ENCODE data around the gene PPP1CA.

Gene PPP1CA

DNA sequence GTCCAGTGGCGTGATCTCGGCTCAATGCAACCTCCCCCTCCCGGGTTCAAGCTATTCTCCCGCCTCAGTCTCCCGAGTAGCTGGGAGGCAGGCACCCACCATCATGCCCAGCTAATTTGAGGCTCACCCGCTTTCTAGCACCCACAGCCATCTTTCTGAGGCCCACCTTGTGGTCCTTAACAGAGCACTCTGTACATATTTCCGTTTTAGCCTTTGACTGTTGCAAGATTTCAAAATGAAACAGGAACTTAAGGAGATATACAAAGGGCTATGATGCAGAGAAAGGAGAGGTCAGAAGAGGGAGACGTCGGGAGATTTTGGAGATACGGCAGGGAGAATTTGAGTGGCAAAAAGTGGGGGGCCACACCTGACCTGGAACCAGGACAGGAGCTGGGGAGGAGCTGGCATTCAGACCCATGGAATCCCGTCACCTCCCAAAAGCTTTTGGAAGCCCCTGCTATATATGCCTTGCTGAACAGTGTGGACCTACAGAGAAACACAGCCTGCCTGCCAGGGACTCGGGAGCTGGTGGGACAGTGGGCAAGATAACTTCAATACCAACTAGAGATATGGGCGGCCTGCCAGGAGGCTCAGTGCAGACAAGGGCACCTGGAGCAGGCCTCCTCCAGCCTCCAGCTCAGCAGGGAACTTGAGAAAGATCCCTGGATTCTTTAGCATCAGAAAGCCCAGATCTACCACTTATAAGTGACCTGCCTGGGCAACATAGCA is 20.2 kb downstream of the PPP1CA start:
- DNase-seq: no peak

DNA sequence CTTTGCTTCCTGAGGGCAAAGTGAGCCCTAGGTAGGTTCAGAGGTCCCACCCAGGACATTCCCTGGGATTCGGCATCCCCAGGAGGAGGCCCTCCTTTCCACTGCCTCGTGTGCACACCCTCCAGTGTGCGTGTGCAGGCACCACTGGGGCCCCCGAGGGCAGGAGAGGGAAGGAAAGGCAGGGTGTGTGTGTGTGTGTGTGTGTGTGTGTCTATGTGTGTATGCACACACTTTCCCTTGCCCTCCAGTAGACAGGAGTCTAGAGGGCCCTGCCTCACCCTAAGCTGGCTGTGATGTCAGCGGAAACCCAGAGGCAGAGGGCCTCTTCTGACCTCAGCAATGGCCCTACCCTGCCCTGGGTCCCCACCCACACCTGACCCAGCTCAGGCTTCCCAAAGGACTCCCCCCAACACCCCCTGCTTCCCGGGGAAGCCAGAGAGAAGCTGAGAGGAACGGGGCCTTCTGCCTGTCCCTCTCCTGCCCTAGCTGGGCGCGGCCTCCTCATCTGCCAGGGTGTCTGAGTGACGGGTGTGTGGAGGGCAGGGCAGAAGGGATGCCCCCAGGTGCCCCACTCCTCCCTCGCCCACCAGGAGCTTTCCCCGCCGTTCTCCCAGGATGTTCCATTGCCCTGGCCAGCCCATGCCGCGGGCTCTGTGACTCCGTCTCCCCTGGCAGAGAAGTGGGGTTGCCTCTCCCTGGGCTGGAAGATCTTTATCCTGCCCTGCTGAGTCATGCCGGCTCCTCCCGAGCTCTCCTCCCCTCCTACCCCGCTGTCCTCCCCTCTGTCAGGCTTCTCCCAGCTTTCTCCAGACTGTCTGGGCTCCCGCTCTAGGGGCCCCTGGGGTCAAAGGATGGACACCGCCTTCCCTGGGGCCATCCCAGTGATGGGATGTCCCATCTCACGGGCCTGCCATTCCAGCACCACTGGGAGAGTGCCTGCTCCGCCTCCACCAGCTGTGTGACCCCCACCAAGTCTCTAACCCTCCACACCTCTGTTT is 22.3 kb downstream of the PPP1CA start:
- no peak for DNase-seq

DNA sequence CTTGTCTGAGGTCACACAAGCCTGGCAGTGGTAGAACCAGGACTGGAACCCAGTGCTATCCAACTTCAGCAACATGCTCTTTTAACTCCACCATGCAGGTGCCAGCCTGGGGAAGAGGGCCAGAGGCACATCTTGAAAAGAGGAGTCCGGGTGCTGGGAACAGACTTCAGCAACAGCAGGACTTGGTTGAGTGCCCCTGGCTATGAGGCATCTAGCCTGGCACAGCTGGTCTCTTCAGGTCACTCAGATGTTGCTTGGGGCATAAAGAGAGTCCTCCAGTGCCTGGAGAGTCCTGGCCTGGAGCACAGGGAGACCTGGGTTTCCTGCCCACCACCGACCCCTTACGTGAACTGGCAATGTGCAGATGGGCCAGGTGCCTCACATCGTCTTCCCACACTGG is 23.1 kb downstream of the PPP1CA start:
- DNase-seq: no peak

DNA sequence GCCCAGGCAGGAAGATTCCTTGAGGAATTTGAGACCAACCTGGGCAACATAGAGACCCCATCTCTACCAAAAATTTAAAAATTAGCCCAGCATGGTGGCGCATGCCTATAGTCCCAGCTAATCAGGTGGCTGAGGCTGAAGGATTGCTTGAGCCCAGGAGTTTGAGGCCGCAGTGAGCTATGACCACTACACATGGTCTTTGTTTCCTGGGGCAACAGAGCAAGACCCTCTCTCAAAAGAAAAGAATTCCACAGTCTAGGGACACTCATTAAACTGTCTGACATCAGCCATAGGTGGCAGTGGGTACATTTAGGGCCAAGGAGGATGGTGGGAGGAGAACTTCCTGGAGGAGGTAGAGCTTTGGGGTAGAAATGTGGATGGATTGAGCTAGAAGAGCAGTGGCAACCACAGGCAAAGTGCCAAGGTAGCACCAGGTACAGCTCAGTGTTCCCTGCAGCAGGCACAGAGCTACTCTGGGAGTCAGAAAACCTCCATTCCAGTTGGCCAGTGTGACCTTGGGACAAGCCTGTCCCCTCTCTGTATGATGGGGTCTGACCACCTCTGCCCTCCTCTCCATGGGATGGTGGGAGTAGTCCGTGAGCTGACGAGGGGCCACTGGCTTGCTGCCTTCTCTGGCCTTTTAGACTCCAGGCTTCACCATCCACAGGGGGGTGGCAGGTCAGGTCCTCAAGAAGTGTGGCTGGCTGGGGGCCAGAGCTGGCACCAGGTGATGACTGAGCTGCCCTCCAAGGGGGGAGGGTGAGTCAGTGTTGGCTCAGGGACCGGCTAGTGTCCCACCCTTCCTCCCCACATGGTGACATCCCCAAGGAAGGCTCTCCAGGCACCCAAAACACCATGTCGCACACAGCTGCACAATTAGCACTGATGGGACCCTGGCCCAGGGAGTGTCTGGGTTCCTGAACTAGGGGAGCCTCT is 24.5 kb downstream of the PPP1CA start:
- DNase-seq: no peak

DNA sequence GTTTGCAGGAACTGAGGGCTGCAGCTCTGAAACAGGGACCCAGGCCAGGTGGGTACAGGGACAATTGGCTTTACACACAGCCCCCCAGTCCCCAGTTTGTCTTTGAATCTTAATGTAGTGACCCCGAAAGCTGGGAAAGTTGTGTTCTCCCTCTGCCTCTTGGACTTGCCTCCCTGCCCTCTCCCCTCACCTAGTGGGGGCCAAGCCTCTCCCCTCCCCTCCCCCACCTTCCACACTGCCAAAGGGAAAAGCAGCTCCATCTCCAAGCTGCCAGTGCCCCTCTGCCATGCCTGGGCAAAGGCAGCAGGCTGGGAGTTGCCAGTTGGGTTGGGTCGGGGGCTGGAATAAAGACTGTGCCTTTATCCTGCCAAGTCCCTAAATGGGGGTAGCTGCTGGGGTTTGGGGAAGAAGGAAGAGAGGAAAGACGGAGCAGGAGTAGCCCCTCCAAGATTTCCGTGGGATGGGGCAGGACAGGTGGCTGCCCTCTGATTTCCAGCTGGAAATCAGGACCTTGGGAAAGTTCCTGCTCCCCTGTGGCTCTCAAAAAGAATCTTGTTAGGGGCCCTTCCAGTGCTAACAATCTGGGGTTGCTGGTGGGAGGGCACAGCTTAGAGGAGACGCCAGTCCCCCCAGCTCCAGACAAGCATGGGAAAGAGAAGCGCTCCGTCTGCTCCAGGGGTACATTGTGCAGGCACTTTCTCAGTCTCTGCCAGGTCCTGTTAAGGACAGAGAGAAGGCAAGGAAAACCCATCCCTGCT is 25.4 kb downstream of the PPP1CA start:
- no peak for DNase-seq

DNA sequence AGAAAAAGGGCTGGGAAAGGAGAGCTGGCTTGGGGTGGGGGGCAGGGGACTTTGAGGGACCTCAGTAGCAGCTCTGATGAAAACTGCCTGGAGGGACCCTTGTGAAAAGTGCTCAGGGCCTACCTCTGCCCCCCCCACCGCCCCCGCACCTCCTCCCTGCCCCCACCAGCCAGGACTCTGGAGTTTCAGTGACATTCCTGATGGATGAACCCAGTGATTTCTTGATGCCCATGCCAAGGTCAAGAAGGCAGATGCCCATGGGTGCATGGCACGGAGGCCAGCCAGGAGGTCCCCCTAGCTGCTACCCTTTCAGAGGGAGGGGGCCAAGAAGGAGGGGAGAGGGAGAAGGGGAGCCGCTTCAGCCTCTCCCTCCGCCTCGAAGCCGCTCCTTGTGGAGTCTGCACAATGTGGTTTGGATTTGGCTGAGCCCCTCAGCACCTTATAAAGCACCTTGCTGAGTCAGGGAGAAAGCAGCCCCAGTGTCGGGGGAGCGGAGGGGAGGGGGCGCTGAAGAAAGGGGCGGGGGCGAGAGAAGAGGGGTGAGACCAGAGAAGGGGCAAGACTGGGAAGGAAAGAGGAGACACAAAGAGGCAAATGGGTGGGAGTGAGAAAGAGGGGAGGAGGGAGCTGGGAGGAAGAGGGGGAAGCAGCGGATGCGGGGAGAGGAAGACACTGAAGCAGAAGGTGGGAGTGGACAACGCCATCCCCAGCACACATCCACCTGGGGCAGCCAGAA is 26.2 kb downstream of the PPP1CA start:
- no peak for DNase-seq

DNA sequence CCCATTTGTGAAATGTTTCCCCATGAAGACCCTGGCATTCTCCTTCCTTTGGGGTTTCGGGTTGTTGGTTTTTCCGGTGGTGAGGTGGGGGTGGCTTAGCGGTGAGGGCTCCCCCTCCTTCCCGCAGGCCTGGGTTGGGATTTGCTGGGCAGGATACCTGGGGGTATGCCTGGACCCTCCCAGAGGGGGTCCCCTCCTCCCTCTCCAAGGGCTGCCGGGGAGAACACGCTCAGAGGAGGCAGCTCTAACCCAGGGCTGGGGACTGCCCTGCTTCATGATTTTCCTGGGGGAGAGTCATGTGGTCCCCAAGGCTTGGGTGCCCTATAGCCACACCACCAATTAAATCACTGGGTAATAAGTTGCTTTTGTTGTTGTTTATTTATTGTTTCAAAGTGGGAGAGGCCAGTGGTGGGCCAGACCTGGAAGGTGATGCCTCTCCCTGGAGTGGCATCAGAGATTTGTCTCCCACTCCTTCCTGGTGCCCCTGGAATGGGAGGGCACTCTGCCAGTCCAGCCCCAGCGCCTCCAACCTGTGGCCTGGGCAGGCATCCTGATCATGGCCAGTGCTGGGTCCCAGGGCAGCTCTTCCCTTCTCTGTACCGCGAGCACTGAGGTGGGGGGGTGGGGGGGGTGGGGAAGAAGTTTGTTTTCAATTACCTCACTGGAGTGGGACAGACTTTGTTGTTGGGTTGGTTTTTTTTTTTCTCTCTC is 26.9 kb downstream of the PPP1CA start:
- DNase-seq: peak in 1 of 2 experiments; percentile 23

DNA sequence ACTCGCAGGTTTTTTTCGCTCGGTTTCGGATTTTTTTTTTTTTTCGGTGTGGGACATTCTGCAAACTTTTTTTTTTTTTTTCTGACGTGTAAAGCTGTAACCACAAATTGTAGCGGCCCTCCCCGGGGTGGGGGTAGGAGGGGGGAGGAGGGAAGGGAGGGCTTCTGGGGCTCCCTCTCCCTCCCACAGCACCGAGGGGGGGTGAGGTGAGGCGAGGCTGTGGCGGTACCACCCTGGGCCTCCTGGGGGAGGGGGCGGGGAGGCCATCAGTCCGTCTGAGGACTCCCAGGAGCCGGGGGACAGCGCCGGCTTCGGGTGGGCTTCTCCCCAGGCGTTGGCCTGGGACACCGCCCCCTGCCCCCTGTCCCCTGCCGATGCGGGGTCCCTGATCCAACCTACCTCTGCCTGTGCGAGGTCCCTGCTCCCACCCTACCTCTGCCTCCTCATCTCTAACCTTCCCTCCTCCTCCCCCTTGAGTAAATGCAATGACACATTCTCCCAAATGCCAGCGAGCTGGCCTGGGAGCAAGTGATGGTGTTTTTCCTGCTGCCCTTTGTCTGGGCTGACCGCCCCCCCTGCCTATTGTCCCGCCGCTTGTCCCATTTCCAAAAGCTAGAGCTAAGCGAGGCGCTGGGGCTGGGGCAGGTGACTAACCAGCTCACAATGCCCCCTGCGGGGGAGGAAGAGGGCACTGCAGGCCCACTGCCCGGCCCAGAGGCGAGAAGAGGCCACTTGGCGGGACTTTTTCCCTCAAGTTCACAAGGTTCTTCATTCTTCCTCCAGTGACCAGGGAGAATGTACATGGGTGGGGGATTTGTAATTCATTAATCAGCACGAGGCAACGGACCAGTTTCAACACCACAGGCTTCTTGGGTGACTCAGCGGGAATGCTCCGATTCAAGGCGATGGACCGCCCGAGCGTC is 27.7 kb downstream of the PPP1CA start:
- DNase-seq: peak; percentile 59 to 63

DNA sequence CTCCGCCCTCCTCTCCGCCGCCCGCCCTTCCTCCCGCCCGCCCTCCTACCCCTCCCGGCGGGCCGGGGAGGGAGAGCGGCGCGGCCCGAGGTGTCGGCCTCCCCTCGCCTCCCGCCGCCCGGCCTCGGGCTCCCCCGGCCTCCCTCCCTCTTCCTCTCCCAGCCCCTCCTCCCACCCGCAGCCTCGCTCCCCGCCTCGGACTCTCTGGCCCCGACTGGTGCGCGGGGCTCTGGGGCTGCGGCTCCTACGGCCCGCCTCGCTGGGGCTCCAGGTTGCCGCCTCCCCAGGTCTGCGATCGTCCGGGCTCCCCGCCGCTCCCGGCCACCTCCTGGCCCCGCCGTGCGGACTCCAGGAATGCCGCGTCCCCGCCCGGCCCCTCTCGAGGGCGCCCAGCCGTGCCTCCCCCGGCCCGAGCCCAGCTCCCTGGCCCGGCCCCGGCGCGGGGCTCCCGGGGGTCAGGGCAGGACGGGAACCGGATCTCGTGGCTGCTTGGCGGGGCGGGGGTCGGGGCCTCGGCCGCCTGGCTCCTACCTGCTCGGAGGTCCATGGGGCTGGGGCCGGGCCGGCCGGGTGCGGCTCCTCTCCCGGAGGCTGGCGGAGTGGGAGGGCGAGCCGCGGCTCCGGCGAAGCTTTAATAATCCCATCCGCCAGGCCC is 28.5 kb downstream of the PPP1CA start, which contains the start of gene CLCF1:
Gene CLCF1, minus strand, starts transcription at position 606 of the 655 bp plus-strand sequence. Its CDS starts 59 bp downstream, at position 547.
- DNase-seq: peak; percentile 38 to 50

DNA sequence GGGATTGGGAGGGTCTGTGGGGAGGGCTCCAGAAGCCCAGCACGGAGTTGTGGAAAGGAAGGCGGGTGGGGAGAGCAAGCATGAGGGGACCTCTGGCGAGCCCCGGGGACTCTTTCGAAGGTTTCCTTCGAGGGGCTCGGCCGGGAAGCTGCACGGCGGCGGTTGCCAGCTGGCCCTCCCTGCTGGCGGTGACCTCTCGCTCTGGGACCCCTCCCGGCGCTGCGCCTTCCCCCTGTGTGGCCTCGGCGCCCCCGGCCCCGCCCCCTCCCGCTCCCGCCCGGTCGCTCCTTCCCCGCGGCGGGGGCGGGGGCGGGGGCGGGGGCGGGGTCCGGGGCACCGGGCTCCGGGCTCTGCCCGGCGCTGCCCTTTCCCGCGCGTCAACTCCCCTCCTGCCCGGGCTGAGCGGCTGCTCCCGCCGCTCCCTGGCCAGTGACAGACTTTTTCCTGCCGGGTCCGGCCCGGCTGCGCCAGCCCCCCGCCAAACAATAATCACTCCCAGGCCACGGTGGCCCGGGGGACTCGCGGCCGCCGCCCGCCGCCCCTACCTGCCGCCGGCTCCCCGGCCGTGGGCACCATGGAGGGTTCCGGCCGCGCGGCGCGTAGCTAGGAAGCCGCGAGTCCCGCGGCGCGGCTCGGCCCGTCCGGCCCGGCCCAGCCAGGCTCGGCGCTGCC is 29.2 kb downstream of the PPP1CA start:
- no peak for DNase-seq

DNA sequence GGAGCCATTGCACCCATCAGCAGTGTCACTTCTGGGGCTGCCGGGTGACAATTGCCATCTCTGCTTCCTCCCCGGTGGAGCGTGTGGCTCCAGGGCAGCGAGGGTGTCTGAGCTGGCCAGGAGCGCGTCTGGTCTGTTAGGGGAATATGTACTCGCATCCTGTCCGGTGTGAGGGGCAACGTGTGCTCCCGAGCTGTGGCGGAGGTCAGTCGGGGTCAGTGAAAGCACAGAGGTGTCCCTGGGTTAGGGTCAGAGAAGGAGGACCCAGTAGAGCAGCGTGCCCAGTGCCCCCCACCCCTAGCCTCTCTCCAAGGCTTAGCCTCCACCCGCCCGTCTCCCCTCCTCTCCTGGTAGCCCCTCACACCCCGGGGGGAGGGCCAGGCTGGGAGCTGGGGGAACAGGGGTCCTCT is 29.7 kb downstream of the PPP1CA start:
- DNase-seq: peak in 1 of 2 experiments; percentile 22

DNA sequence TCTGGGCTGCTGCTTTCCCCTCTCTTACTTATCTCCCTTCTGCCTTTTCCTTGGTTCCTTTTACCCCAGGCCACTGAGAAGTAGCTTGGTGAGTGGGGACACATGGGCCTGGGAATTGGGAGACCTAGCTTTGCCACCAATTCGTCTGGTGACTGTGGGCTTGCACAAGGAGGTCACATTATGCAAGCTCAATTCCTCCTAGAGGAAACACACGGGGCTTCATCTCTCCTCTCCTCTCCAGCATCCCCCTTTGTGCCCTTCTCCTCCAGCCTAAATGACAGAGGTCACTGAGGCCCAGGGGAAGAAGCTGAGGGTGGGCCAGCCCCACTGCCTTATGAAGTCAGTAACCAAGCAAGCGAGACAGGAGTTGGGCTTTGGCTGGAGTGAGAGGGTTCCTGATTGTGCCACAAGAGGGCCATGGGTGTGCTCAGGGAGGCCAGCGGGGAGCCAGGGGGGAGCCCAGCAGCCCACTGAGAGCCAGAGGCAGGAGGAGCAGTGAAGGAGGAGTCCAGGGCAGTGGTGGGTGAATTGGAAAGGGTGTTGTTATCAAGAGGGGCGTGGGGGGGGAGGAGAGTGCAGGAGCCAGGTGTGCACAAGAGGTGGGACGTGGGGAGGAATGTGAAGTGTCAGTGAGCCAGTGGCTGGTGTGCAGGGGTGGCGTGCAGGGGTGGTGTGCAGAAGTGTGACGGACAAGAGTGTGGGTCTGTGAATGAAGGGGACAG is 30.3 kb downstream of the PPP1CA start:
- DNase-seq: peak in 1 of 2 experiments; percentile 55

DNA sequence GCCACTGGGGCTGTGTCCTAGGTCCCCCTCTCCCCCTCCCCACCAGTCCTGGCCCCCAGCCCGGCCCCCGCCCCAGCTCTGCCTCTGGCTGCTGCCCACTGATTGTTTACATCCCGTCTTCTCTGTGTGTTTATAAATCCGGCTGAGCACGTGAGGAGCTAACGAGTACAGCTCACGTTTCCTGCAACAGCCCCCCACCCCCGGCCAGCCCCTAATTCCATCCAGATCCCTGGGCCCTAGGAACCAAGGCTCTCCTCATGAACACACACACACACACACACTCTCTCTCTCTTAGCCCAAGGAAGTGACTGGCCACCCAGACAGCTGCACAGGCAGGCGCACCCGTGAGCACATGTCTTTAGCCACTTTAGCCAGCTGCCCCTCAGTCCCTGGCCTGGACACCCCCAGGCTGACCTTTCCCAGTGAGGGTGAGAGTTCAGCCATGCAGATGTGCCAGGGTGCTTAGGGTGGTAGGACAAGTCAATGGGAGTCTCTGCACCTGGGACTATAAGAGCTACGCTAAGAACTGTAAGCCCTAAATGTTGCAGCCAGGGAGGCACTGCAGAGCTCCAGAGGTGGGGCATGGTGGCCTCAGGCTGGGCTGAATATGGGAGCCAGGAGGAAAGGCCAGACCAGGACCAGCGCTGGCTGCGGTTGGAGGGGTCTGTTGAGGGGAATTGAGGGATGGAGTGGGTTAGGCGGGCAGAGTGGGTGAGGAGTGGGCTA is 31.1 kb downstream of the PPP1CA start:
- DNase-seq: no peak

DNA sequence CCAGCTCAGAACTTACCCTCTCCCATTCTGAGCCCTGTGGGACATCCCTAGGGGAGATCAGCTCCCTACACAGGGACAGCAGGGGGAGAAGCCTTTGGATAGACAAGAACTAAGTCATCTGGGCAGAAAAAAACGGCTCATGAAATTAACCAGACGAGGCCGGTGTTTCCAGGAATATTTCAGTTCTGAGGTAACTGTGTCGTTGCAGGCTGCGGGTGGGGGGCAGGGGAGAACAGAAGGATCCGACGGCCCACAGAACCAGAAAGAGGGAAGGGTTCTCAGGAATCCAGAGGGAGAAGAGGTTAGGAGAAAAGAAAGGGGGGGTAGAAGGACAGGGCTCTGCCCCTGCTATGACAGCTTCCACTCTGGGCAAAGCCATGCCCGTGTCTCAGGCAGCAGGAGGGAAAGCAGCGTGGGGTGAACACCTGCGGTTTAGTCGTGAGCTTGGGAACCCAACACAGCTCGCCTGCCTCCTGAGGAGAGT is 31.8 kb downstream of the PPP1CA start:
- peak in 1 of 2 experiments; percentile 24 for DNase-seq

DNA sequence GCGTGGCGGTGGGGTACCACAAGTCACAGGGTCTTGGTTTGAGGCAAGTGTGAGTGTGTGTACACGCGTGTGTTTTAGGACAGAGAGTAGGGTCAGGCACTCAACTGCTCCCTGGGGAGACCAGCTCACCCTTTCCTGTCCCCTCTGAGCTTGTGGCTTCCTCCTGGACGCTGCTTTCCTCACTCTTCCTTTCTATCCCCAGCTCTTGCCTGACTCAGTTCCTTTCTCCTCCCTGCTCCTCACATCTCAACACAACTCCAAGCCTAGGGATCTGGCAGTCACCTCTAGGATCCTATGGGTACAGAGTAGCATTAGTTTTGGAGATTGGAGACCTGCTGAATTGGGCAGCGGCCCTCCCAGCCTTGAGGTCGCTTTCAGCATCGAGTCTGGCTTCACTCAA is 32.4 kb downstream of the PPP1CA start:
- DNase-seq: no peak

DNA sequence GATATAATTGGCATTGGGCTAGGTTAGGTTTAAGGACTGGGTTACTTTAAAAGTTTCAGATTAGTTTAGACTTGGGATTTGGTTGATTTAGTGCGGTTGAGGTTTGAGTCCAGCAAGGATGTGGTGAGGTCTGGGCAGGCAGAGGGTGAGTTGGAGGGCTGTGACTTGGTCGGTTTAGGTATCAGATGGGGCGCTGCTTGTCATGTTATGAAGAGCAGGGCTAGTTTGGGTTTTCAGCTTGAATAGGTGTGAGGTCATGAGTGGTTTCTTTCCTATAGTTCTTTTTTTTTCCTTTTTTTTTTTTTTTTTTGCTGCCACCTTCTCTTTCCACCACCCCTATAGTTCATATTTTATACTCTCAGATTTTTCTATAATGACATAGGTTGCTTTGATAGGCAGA is 33.0 kb downstream of the PPP1CA start:
- DNase-seq: peak; percentile 62 to 65

Measured in activated T-cell treated with anti-CD3 and anti-CD28 coated beads, Interleukin-2, amount 50 U/mL, for 48 hours (primary cell).